Measurements from ENCODE around the gene FXYD6. TPM values are rescaled to one million over a fixed set of nuclear protein-coding genes. Genes with fewer than 3 reads are reported as not detected.

FXYD6 gene
- total and polyA plus RNA-seq, 2 of the 8 experiments (the other 6 are each of a cell fraction or from before 2014, with no cell fraction given) = 44.6 to 117 TPM

GRCh38 chr11:117876059-117876340, 458 bp downstream of the FXYD6 start:
- H2AK5ac ChIP-seq (ENCODE audit: low read depth, low read length) = 0 out of 2 replicates have a peak overlapping the region, but pooled peaks have one; percentile 47
- peaks cover 9 to 27% (median 22%) of the 10 kb centered on the region in 4 experiments for H3K4me1 ChIP-seq (replicated peaks in 1 of 4; ENCODE audit: control insufficient read depth in 3 of 4, insufficient read depth in 4 of 4, low read length in 3 of 4)

More at GRCh38 chr11:117876059-117876340, 458 bp downstream of the FXYD6 start:
- 0 out of 2 replicates have a peak overlapping the region, but pooled peaks have one; percentile 27 for H2BK12ac ChIP-seq (ENCODE audit: low read depth, low read length)
- H2BK20ac ChIP-seq (ENCODE audit: low read length) = no peak overlapping the region
- peak overlapping the region; percentile 83 for H4K8ac ChIP-seq (ENCODE audit: extremely low read depth, insufficient read depth, low read length)
- H3K23ac ChIP-seq (ENCODE audit: insufficient read length) = no peak overlapping the region
- H3K23me2 ChIP-seq (ENCODE audit: low read depth, low read length) = peaks cover 25% of the 10 kb centered on the region
- H3K79me2 ChIP-seq (ENCODE audit: control insufficient read depth in 1 of 2, insufficient read depth in 2 of 2, low read length in 2 of 2) = peaks cover 0 to 32% of the 10 kb centered on the region in 2 experiments; a peak in 1 of 4 replicates
- ChIA-PET CTCF (ENCODE audit: partially characterized antibody) (interaction anchor here (1.0 to 4.7 kb wide), 7 partner anchors 10 to 68 kb away, joined by 3 to 30 read pairs (median 4); no protein-coding TSS in a partner anchor), POLR2A (ENCODE audit: partially characterized antibody) (interaction anchor here (0.7 to 1.9 kb wide), 7 partner anchors 14 to 704 kb away, joined by 3 to 12 read pairs (median 3); no protein-coding TSS in a partner anchor)
- H3K4ac ChIP-seq (replicated peaks; ENCODE audit: insufficient read length, low read depth, low read length) = peak overlapping the region; percentile 44
- no peak overlapping the region for H2BK120ac ChIP-seq (replicated peaks; ENCODE audit: low read depth, low read length)
- H4K20me1 ChIP-seq (replicated peaks in 1 of 2; ENCODE audit: control insufficient read depth in 1 of 2, insufficient read depth in 2 of 2, low read length in 2 of 2) = peaks cover 2 to 6% of the 10 kb centered on the region in 2 experiments
- H3K79me1 ChIP-seq (ENCODE audit: low read depth, low read length) = peaks cover 9% of the 10 kb centered on the region
- peak overlapping the region in 3 of 4 experiments; percentile 26 to 77 (median 75); a peak in 6 of 7 replicates for H3K9ac ChIP-seq (replicated peaks in 1 of 4; ENCODE audit: extremely low read depth in 1 of 4, low read depth in 3 of 4, low read length in 3 of 4)
- no peak overlapping the region for H3K56ac ChIP-seq (replicated peaks; ENCODE audit: insufficient read length, low read depth, low read length)
- H3K27ac ChIP-seq (ENCODE audit: low read depth, low read length) = no peak overlapping the region
- peak overlapping the region; percentile 47 for H4K91ac ChIP-seq (replicated peaks; ENCODE audit: insufficient read length, low read length)
- no peaks in the 10 kb centered on the region for H3K9me3 ChIP-seq (ENCODE audit: insufficient read depth in 2 of 2, low read depth in 1 of 2, low read length in 1 of 2)
- 1% methylated on average over 8 of the region's 9 CpGs; no CpG with 5 or more reads in 1 of the 2 experiments for WGBS, 2 experiments (ENCODE audit: extremely low coverage in 1 of 2, insufficient coverage in 1 of 2, insufficient read length in 1 of 2, insufficient replicate concordance in 2 of 2, low coverage in 1 of 2, low lambda C conversion rate in 2 of 2, missing lambda C conversion rate in 1 of 2)
- peak overlapping the region; percentile 18 for H4K5ac ChIP-seq (ENCODE audit: insufficient read length, low read depth, low read length)
- H2AFZ ChIP-seq (ENCODE audit: low read length) = peak overlapping the region; percentile 26; the same call in 1 of the 2 replicates
- DNase-seq (ENCODE audit: low read depth in 1 of 2, low spot score in 2 of 2) = no peak
- no peaks in the 10 kb centered on the region for H3K36me3 ChIP-seq (ENCODE audit: control insufficient read depth in 2 of 4, insufficient read depth in 4 of 4, low read length in 3 of 4)
- peak overlapping the region; percentile 88; the same call in 1 of the 2 replicates for H2BK15ac ChIP-seq (ENCODE audit: low read length)
- H3K4me3 ChIP-seq (ENCODE audit: extremely low read depth in 1 of 4, insufficient read depth in 2 of 4, low read depth in 3 of 4, low read length in 4 of 4) = peak overlapping the region; percentile 86 to 96 (median 87)
- peak overlapping the region; percentile 99 to 100 for H3K4me2 ChIP-seq (ENCODE audit: insufficient read depth in 1 of 2, low read depth in 2 of 2, low read length in 2 of 2)
- peak overlapping the region; percentile 95 for H3K14ac ChIP-seq (ENCODE audit: insufficient read length)
- H3K27me3 ChIP-seq (replicated peaks in 1 of 4; ENCODE audit: control insufficient read depth in 3 of 4, extremely low read depth in 1 of 4, insufficient read depth in 3 of 4, low read length in 3 of 4) = peaks cover 0 to 17% (median 15%) of the 10 kb centered on the region in 4 experiments; a peak in 4 of 7 replicates
- peak overlapping the region; percentile 96 for H3K18ac ChIP-seq (ENCODE audit: extremely low read depth, low read length)
- peak overlapping the region; percentile 52; the same call in 1 of the 2 replicates for H2BK5ac ChIP-seq (ENCODE audit: low read depth, low read length)
- FAIRE-seq = no peak
- TF ChIP-seq SIN3A (conservative IDR thresholded peaks at IDR 0.05 in 1 of 2, IDR thresholded peaks at IDR 0.05 in 1 of 2; ENCODE audit: low read depth in 1 of 2, low read length in 2 of 2) (0 out of 4 replicates have a peak, but pooled peaks of 1 of the 2 experiments have one; percentile 8), BRCA1 (IDR thresholded peaks at IDR 0.05; ENCODE audit: low read depth, low read length) (no peak)
